ENCODE measurements around the gene TTC22.

TTC22 gene

DNA sequence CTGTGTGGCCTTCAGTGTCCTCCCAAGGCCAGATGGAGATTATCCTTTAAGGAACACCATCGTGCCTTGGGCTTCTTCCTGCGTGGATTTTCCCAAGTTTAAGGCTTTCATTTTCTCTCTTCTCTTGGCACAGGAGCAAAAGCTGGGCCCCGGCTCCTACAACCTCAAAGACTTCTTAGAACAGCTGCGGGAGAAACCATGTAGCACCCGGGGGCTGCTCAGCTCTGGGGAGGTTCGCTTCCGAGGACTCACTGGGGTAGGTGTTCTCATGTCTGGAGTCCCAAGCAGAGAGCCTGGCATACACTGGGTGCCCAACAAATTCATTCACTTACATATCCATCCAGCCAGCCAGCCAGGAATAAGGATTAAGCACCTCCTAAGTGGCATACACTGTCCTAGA lies 6.6 kb upstream of the TTC22 start:
- DNase-seq (ENCODE audit: low spot score in 2 of 2): no peak
- ATAC-seq (ENCODE audit: low read depth): no peak
- Mint-ChIP-seq H3K36me3 (no peaks in the 10 kb centered on the region), H3K27me3 (peaks cover 1% of the 10 kb centered on the region), H3K4me1 (peaks cover 5% of the 10 kb centered on the region), H3K4me3 (no peak overlapping the region), H3K27ac (no peak overlapping the region), H3K9me3 (no peaks in the 10 kb centered on the region)

DNA sequence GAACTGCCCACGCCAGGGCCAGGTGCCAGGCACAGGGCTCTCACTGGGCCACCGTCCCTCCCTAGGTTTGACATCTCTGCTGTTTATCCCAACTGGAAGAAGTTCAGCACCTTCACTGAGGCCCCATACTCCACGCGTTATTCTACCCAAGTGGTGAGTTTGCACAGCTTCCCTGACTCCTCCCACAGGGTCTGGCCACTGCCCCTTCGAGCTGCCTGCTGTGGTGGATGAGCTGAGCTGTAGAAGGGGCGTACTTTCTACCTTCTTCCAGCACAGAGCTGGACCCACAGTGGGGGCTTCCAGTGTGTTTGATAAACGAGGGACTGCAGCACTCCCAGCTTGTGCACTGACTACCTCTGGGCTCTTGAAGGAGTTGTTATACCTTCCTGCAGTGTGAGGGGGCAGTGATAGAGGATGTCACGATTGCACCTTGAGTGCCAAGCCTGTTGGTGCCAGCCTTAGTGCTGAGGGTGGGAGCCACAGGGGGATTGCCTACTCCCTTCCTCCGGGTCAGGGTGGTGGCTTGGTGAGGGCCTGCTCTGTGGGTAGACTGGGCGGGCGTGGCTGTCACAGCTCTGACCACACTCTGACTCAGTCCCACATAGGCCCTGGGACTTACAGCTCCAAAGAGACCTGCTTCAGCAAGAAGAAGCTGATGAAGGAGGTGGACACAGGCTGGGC lies 5.9 kb upstream of the TTC22 start:
- peaks cover 5% of the 10 kb centered on the region for H3K4me1 Mint-ChIP-seq
- H3K36me3 Mint-ChIP-seq: no peaks in the 10 kb centered on the region
- H3K4me3 Mint-ChIP-seq: no peak overlapping the region
- DNase-seq (ENCODE audit: low spot score in 2 of 2) (no peak), ATAC-seq (ENCODE audit: low read depth) (no peak)
- peaks cover 1% of the 10 kb centered on the region for H3K27me3 Mint-ChIP-seq
- no peak overlapping the region for H3K27ac Mint-ChIP-seq
- H3K9me3 Mint-ChIP-seq: no peaks in the 10 kb centered on the region

DNA sequence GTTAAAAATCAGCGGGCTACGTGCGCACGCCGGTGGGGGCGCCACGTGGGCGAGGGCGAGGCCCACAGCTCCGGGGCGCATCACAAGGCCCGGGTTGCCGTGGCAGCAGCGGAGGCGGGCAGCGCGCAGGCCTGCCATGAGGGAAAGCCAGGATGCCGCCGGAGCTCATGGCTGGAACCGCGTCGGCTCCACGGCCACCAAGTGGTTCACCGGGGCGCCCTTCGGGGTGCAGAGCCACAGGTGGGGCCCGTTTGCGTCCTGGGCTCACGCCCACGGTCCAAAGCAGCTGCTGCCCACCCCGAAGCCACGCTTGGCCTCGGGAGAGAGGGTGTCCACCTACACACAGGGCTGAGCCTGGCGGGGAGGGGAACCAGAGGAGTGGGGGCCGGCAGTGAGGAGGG lies 4.9 kb upstream of the TTC22 start:
- H3K9me3 Mint-ChIP-seq: no peaks in the 10 kb centered on the region
- no peak overlapping the region for H3K27ac Mint-ChIP-seq
- no peaks in the 10 kb centered on the region for H3K36me3 Mint-ChIP-seq

DNA sequence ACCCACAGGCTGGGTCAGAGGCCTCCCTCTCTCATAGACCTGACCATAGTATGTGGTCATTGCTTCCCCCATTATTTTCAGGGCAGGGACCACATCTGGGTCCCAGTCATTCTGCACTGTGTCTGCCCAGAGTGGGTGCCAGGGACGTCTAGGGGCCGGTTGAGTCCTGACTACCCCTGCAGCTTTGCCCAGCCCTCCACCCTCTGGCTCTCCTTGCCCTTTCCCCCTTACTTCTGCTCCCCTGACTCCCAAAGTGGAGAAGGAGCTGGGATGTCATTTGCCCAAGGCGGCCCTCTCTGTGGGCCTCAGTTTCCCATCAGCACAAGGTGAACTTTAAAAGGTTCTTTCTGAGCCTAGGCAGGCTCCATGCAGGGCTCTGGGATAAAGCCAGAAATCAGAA lies 4.3 kb upstream of the TTC22 start:
- ATAC-seq (ENCODE audit: low read depth) (no peak), DNase-seq (ENCODE audit: low spot score in 2 of 2) (no peak)
- H3K9me3 Mint-ChIP-seq: no peaks in the 10 kb centered on the region
- peaks cover 8% of the 10 kb centered on the region for H3K4me1 Mint-ChIP-seq
- H3K4me3 Mint-ChIP-seq: no peak overlapping the region
- no peaks in the 10 kb centered on the region for H3K36me3 Mint-ChIP-seq
- no peaks in the 10 kb centered on the region for H3K27me3 Mint-ChIP-seq
- no peak overlapping the region for H3K27ac Mint-ChIP-seq

More for the DNA sequence above, 4.9 kb upstream of the TTC22 start:
- Mint-ChIP-seq H3K4me3 (no peak overlapping the region), H3K4me1 (peaks cover 11% of the 10 kb centered on the region), H3K27me3 (no peaks in the 10 kb centered on the region)
- ATAC-seq (ENCODE audit: low read depth) (no peak), DNase-seq (ENCODE audit: low spot score in 2 of 2) (no peak)

DNA sequence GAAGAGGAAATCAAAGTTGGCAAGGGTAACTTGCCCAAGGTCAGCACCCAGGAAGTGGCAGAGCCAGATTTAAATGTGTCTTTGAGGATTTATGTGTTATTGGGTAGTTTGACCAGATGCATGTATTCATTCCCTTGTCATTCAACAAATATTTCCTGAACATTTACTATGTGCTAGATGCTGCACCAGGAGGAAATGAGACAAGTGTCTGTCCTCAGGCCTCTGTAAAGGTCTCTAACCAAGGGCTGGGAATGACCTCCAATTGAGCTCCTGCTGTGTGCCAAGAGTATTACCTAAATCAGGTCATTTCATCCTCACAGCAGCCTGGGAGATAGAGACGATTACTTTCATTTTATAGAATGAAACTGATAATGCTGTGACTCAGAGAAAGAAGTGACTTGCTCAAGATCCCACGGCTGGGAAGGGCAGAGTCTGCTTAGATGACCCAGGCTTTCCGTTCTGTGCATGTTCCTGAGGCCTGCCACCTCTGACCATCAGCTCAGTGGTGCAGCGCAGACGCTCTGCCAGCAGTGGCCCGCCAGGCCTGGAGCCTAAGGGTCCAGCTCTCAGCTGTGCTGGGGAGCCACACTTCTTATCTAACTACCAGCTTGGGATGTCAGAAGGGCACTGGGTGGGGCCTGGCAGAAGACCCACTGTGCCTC lies 3.5 kb upstream of the TTC22 start:
- H3K36me3 Mint-ChIP-seq: no peaks in the 10 kb centered on the region
- DNase-seq (ENCODE audit: low spot score in 2 of 2) (no peak), ATAC-seq (ENCODE audit: low read depth) (no peak)
- peaks cover 15% of the 10 kb centered on the region for H3K4me1 Mint-ChIP-seq
- no peaks in the 10 kb centered on the region for H3K27me3 Mint-ChIP-seq
- H3K4me3 Mint-ChIP-seq: no peak overlapping the region
- no peak overlapping the region for H3K27ac Mint-ChIP-seq
- H3K9me3 Mint-ChIP-seq: no peaks in the 10 kb centered on the region

DNA sequence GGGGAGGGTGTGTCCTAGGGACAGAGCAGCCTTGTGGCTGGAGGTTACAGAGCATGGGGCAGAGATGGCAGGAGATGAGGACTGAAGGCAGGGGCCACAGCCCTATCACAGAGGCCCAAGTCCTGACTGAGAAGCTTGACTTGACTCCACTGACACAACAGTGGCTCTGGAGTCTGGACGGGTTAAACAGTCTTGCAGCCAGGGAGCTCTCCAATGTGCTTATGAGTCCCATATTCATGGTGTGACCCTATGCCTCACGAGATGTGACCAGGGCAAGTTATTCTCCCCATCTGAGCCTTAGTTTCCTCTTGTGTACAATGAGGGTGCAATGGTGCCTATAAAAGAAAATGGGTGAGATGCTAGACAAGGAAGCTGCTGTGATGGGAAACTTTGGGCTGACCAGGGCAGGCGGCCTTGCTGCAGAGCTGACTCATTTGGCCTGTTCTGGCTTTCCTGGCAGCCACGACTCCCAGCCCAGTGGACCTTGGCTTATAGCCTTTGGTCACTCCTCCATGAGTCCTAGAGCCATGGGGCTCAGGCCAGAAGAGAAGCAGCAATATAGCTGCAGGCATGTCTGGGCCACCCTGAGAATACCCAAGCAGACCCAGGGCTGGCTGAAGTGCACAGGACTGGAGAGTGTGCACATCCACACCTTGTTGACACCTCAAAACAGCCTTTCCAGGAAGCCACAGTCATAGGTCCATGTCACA lies 2.8 kb upstream of the TTC22 start:
- Mint-ChIP-seq H3K9me3 (no peaks in the 10 kb centered on the region), H3K4me1 (peaks cover 19% of the 10 kb centered on the region), H3K27ac (no peak overlapping the region), H3K27me3 (no peaks in the 10 kb centered on the region), H3K36me3 (no peaks in the 10 kb centered on the region), H3K4me3 (no peak overlapping the region)
- no peak for ATAC-seq (ENCODE audit: low read depth)
- no peak for DNase-seq (ENCODE audit: low spot score in 2 of 2)

DNA sequence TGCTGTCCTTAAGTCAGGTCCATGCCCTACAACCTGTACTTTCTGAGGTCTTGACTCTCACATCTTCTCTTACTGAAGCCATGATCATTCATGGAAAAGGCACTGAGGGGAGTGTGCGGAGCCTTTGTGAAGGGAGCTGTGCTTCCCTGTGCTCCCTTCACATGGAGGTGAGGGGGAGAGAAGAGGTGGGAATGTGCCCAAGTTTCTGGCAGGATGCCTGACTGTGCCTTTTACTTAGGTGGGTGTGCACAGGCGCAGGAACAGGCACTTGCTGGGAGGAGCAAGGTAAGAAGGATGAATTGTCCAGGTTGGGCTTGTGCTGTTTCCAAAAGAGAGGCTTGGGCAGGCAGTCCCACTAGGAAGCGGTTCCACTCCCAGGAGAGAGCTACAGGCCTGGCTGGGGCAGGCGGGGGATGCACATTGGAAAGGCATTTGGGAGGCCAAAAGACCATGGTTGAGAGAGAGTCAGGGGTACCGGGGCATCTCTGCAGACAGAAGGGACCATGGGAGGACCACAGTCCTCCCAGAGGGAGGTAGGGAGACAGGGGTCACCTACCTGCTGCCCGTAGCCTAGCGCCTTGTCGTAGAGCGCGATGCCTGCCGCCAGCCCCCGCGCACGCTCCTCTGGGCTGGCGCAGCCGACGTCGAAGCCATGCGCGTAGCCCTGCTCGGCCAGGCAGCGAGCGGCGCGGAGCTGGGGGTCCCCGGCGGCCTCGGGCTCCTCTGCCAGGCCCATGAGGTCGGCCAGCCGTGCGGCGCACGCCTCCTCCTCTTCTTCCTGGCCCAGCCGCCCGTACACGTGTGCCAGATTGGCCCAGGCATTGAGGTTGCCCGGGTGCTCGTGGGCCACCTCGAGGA lies 853 bp downstream of the TTC22 start:
- peak overlapping the region; percentile 55 for H3K27ac Mint-ChIP-seq
- peaks cover 4% of the 10 kb centered on the region for H3K36me3 Mint-ChIP-seq
- H3K4me3 Mint-ChIP-seq: peak overlapping the region; percentile 96
- ATAC-seq (ENCODE audit: low read depth): no peak
- DNase-seq (ENCODE audit: low spot score in 2 of 2): no peak
- H3K9me3 Mint-ChIP-seq: no peaks in the 10 kb centered on the region
- H3K27me3 Mint-ChIP-seq: no peaks in the 10 kb centered on the region
- peaks cover 34% of the 10 kb centered on the region for H3K4me1 Mint-ChIP-seq

DNA sequence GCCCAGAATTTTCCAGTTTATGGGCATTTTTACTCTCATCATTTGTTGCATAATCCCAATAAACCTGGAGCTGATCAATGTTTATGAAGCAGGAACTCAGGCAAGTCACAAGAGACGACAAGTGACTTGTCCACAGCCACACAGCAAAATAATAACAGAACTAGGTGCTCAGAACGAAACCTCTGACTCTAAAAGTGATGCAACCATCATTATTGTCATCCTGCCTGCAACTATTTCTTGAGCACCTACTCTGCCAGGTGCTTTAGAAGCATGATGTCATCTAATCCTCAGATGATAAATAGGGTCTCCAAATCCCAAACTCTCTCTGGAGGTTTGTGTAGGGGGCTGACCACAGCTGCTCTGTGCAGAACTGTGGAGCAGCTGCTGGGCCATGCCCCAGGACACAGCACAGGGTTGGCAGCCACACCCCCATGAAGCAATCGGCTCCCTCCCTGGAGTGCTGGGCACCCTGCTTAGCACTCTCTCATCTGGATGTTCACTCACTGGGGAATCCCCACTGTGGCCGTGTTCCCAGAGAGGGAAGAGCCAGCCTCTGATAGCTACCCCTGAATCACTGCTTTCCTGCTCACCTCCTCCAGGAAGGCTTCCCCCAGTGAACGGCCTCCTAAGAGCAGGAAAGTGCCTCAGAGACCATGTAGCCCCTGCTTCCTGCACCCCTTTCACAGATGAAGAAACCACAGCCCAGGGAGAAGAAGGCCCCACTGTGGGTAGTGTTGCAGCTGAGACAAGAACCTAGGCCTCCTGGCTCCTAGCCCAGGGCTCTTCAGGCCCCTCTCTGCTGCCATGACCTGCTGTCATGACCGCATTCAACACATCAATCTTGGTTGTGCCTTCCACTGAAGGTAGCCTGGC lies 2.1 kb downstream of the TTC22 start:
- peak overlapping the region; percentile 55 for H3K27ac Mint-ChIP-seq
- peaks cover 34% of the 10 kb centered on the region for H3K4me1 Mint-ChIP-seq
- H3K9me3 Mint-ChIP-seq: no peaks in the 10 kb centered on the region
- no peaks in the 10 kb centered on the region for H3K27me3 Mint-ChIP-seq
- H3K36me3 Mint-ChIP-seq: peaks cover 6% of the 10 kb centered on the region
- DNase-seq (ENCODE audit: low spot score in 2 of 2): no peak
- ATAC-seq (ENCODE audit: low read depth): no peak
- H3K4me3 Mint-ChIP-seq: peak overlapping the region; percentile 84

DNA sequence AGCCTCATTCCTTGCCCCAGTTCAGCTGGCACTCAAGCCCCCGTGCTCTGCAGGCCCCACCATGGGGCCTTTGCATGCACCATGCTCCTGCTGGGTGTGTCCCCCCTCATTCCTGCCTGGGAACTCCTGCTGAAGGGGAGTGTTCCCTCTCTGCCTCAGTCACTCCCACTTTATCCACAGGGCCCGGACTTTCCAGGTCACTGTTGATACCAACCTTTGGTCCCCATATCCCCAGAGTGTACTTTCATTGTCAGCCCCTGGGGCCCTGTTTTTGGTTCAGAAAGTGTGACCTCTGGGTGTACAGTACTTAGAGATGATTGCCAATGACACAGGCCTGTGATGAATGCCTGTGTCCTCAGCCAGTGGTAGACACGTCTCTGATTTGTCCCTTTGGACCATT lies 2.9 kb downstream of the TTC22 start:
- DNase-seq (ENCODE audit: low spot score in 2 of 2) (no peak), ATAC-seq (ENCODE audit: low read depth) (no peak)
- Mint-ChIP-seq H3K36me3 (peaks cover 6% of the 10 kb centered on the region), H3K4me1 (peaks cover 34% of the 10 kb centered on the region), H3K27ac (no peak overlapping the region), H3K9me3 (no peaks in the 10 kb centered on the region), H3K27me3 (no peaks in the 10 kb centered on the region), H3K4me3 (no peak overlapping the region)

DNA sequence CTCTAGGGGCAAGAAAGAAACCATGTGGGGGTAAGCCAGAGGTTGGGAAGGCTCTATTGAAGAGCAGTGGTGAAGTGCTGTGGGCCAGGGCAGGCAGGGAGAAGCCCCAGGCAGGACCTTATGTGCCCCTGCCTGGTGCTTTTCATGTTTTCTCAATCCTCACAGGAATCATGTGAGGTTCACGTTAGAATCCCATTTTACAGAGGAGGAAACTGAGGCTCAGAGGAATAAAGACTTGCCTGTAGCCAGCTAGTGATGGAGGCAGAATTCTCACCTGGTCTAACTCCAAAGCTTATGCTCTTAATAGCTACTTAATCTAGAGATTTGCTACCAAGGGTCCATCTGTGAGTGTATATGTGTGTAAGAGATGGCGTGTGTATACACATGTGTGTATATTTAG lies 4.2 kb downstream of the TTC22 start:
- Mint-ChIP-seq H3K9me3 (no peaks in the 10 kb centered on the region), H3K4me1 (peaks cover 33% of the 10 kb centered on the region), H3K27ac (no peak overlapping the region), H3K4me3 (no peak overlapping the region), H3K36me3 (peaks cover 8% of the 10 kb centered on the region), H3K27me3 (no peaks in the 10 kb centered on the region)
- no peak for DNase-seq (ENCODE audit: low spot score in 2 of 2)
- no peak for ATAC-seq (ENCODE audit: low read depth)

DNA sequence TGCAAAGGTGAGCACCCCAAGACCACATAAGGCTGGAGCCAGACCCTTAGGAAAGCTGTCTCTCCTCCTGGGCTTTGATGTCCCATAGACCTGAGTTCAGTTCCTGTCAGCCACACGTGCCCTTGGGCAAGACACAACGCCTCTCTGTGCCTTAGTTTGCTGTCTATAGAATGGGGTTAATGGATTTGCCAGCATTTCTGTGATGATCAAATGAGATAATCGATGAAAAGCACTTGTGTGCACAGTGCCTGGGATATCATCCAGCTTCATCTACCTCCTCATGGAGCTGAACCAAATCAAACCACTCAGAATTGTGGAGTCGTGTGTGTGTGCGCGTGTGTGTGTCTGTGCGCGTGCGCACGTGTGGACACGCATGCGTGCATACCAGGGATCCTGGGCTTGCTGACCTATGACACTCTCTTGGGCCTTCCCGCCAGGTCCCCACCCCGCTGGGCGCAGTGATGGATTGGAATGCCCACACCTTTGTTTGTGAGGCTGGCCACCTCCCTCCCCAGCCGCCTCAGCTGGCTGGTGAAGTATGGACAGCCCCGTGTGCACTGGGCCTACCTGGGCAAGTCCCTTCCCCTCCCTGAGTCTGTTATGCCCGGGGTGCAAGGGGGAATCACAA lies 5.2 kb downstream of the TTC22 start:
- DNase-seq (ENCODE audit: low spot score in 2 of 2) (no peak), ATAC-seq (ENCODE audit: low read depth) (no peak)
- Mint-ChIP-seq H3K4me3 (no peak overlapping the region), H3K27ac (no peak overlapping the region), H3K9me3 (no peaks in the 10 kb centered on the region), H3K27me3 (no peaks in the 10 kb centered on the region), H3K4me1 (peaks cover 29% of the 10 kb centered on the region), H3K36me3 (peaks cover 8% of the 10 kb centered on the region)

DNA sequence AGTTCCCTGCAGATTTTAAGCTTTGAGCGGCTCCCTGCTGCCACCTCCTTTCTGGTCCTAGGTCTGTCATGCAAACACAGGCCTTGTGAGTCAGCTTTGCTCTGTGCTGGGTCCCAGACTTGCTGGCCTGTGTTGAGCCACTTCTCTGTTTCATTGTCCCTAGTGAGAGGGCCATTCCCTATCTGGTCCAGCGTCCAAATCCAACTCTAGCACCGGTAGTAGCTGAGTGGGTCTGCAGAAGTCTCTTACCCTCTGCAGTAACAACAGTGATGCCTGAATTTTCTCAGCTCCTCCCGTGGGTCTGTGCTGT lies 5.8 kb downstream of the TTC22 start:
- DNase-seq (ENCODE audit: low spot score in 2 of 2) (no peak), ATAC-seq (ENCODE audit: low read depth) (no peak)
- Mint-ChIP-seq H3K27ac (no peak overlapping the region), H3K9me3 (no peaks in the 10 kb centered on the region), H3K36me3 (peaks cover 10% of the 10 kb centered on the region), H3K4me1 (peaks cover 28% of the 10 kb centered on the region), H3K4me3 (no peak overlapping the region), H3K27me3 (no peaks in the 10 kb centered on the region)
